HUDEP-2 (cell line): ENCODE data around the gene GLI2.

Experiments used
- DNase-seq, 76 experiments: peaks; one replicate each; lab custom pipeline; 2025; ENCODE audit not compliant: unreplicated experiment in 76 of 76; lab: John Stamatoyannopoulos, UW

Gene GLI2

GRCh38 chr2:120735746-120736170 lies at the start of gene GLI2:
GLI2 (plus strand) TSS chr2:120735868; CDS start chr2:120797321, 61,453 bp downstream.
- peak in 66 of 76 experiments; percentile 3 to 71 (median 43) for DNase-seq

- DNase-seq: no peak
Observed at GRCh38 chr2:120685974-120686297, 49.7 kb upstream of the GLI2 start.

GRCh38 chr2:120686511-120687168 lies 49.0 kb upstream of the GLI2 start:
- peak in 1 of 76 experiments; percentile 2 for DNase-seq

- DNase-seq: no peak
Observed at GRCh38 chr2:120687210-120687609, 48.5 kb upstream of the GLI2 start.

- no peak for DNase-seq
Observed at GRCh38 chr2:120690521-120690920, 45.1 kb upstream of the GLI2 start.

- no peak for DNase-seq
Observed at GRCh38 chr2:120691410-120691809, 44.3 kb upstream of the GLI2 start.

GRCh38 chr2:120692691-120693090 lies 43.0 kb upstream of the GLI2 start:
- no peak for DNase-seq

- DNase-seq: no peak
Observed at GRCh38 chr2:120693121-120693520, 42.5 kb upstream of the GLI2 start.

- no peak for DNase-seq
Observed at GRCh38 chr2:120694034-120694433, 41.6 kb upstream of the GLI2 start.

- no peak for DNase-seq
Observed at GRCh38 chr2:120697471-120697870, 38.2 kb upstream of the GLI2 start.

- no peak for DNase-seq
Observed at GRCh38 chr2:120699292-120699691, 36.4 kb upstream of the GLI2 start.

GRCh38 chr2:120700659-120701058 lies 35.0 kb upstream of the GLI2 start:
- no peak for DNase-seq

- DNase-seq: no peak
Observed at GRCh38 chr2:120701096-120701495, 34.6 kb upstream of the GLI2 start.

- no peak for DNase-seq
Observed at GRCh38 chr2:120701499-120701898, 34.2 kb upstream of the GLI2 start.

GRCh38 chr2:120702061-120702460 lies 33.6 kb upstream of the GLI2 start:
- no peak for DNase-seq

- DNase-seq: no peak
Observed at GRCh38 chr2:120702801-120703200, 32.9 kb upstream of the GLI2 start.

- DNase-seq: no peak
Observed at GRCh38 chr2:120703330-120703994, 32.2 kb upstream of the GLI2 start.

- no peak for DNase-seq
Observed at GRCh38 chr2:120704696-120705095, 31.0 kb upstream of the GLI2 start.

- DNase-seq: no peak
Observed at GRCh38 chr2:120707816-120708215, 27.9 kb upstream of the GLI2 start.

- DNase-seq: no peak
Observed at GRCh38 chr2:120708944-120709607, 26.6 kb upstream of the GLI2 start.

- DNase-seq: no peak
Observed at GRCh38 chr2:120709608-120710041, 26.0 kb upstream of the GLI2 start.

GRCh38 chr2:120710256-120710655 lies 25.4 kb upstream of the GLI2 start:
- no peak for DNase-seq
